Left colon (tissue), 2 donors: ENCODE measurements around the gene ANKUB1. TPM values are rescaled to one million over a fixed set of nuclear protein-coding genes. Genes with fewer than 3 reads are reported as not detected.
A peak's percentile ranks its signal among the peaks of the same experiment; 100 is the strongest.

Experiments
- ATAC-seq: fragments of 200-7000 bp; cut with Tn5 transposase; one replicate; pipeline ENCODE4 v1.9.1; 2020; ENCODE audit warnings: mild to moderate bottlenecking, moderate library complexity
- DNase-seq, 2 donors: peaks; one replicate each; pipeline ENCODE4 v3.0.0-alpha.2; 2020
- intact Hi-C, 2 donors: fragments of 100-400 bp; cut with DNase I in 1 of 2; cut with micrococcal nuclease in 1 of 2; formaldehyde crosslinking; loops; one replicate each; pipeline versions ENCODE4 v1.11.2 to v1.14.0; 2022; cut with DNase I, micrococcal nuclease
- total RNA-seq, 2 donors: library from RNA; stranded (reverse); fragmentation: NEBNext Ultra II Directional; extraction: Animal tissue kit (Norgen Biotek cat#: 25700); gene quantifications; one replicate each; pipeline ENCODE4 v1.2.1, GENCODE V29; 2021
- donor health status: DM: no; HTN: no; CAD: no.
- donor health status: DM: yes; HTN: yes; CAD: no.

The ANKUB1 gene
- total RNA-seq, 2 donors from 2014 or later = not detected

- intact Hi-C loops = loop anchor here in 1 of 2 donors (5.0 kb wide), 1 partner anchor 274 kb away; no protein-coding TSS in a partner anchor
Measured at GRCh38 chr3:149771652-149772271, 20.6 kb downstream of the ANKUB1 start.

GRCh38 chr3:149770246-149770645 lies 22.1 kb downstream of the ANKUB1 start:
- ATAC-seq = no peak
- DNase-seq = no peak
- intact Hi-C loops = loop anchor here in 1 of 2 donors (5.0 kb wide), 1 partner anchor 273 kb away; no protein-coding TSS in a partner anchor

More at GRCh38 chr3:149771652-149772271, 20.6 kb downstream of the ANKUB1 start:
- ATAC-seq (peak; percentile 40), DNase-seq (peak in 1 of 2 donors; percentile 58)

- intact Hi-C loops = no loop called here
- DNase-seq (no peak), ATAC-seq (no peak)
Measured at GRCh38 chr3:149768704-149769103, 23.6 kb downstream of the ANKUB1 start.

GRCh38 chr3:149767720-149768119 lies 24.6 kb downstream of the ANKUB1 start:
- no peak for DNase-seq
- no peak for ATAC-seq
- intact Hi-C loops = no loop called here

- intact Hi-C loops = no loop called here
- ATAC-seq (no peak), DNase-seq (no peak)
Measured at GRCh38 chr3:149765762-149766334, 26.5 kb downstream of the ANKUB1 start.

- DNase-seq (no peak), ATAC-seq (no peak)
- intact Hi-C loops = no loop called here
Measured at GRCh38 chr3:149764302-149764701, 28.1 kb downstream of the ANKUB1 start.

GRCh38 chr3:149763565-149764195 lies 28.7 kb downstream of the ANKUB1 start:
- intact Hi-C loops = no loop called here
- DNase-seq = no peak
- ATAC-seq = peak; percentile 87

- intact Hi-C loops = no loop called here
- DNase-seq = no peak
- no peak for ATAC-seq
Measured at GRCh38 chr3:149753717-149754116, 38.6 kb downstream of the ANKUB1 start.

GRCh38 chr3:149752788-149753136 lies 39.6 kb downstream of the ANKUB1 start:
- no peak for DNase-seq
- intact Hi-C loops = no loop called here
- no peak for ATAC-seq

GRCh38 chr3:149752051-149752787 lies 40.1 kb downstream of the ANKUB1 start, which contains the start of gene COMMD2:
TSS of gene COMMD2 (minus strand) at chr3:149752489. CDS start at chr3:149752444, 45 bp downstream.
- ATAC-seq (peak; percentile 100), DNase-seq (peak; percentile 73 to 81)
- intact Hi-C loops = no loop called here

- intact Hi-C loops = no loop called here
- ATAC-seq = no peak
Measured at GRCh38 chr3:149751551-149751950, 40.8 kb downstream of the ANKUB1 start.

GRCh38 chr3:149744606-149745005 lies 47.7 kb downstream of the ANKUB1 start:
- ATAC-seq = no peak
- intact Hi-C loops = no loop called here
- no peak for DNase-seq

More at GRCh38 chr3:149751551-149751950, 40.8 kb downstream of the ANKUB1 start:
- no peak for DNase-seq

- intact Hi-C loops = no loop called here
- no peak for ATAC-seq
- DNase-seq = no peak
Measured at GRCh38 chr3:149744151-149744550, 48.2 kb downstream of the ANKUB1 start.

- intact Hi-C loops = no loop called here
- no peak for DNase-seq
- no peak for ATAC-seq
Measured at GRCh38 chr3:149739396-149739795, 53.0 kb downstream of the ANKUB1 start.

GRCh38 chr3:149738876-149739275 lies 53.5 kb downstream of the ANKUB1 start:
- DNase-seq = no peak
- ATAC-seq = no peak
- intact Hi-C loops = no loop called here

- intact Hi-C loops = no loop called here
- DNase-seq (no peak), ATAC-seq (no peak)
Measured at GRCh38 chr3:149736953-149737205, 55.5 kb downstream of the ANKUB1 start.

GRCh38 chr3:149736175-149736952 lies 56.0 kb downstream of the ANKUB1 start:
- no peak for ATAC-seq
- intact Hi-C loops = no loop called here
- no peak for DNase-seq

- DNase-seq = no peak
- no peak for ATAC-seq
- intact Hi-C loops = no loop called here
Measured at GRCh38 chr3:149732234-149732633, 60.1 kb downstream of the ANKUB1 start.

- intact Hi-C loops = no loop called here
- ATAC-seq = no peak
- DNase-seq = no peak
Measured at GRCh38 chr3:149727656-149728055, 64.7 kb downstream of the ANKUB1 start.
